NCI-H2227 (cell line): ENCODE results near the gene USP6NL.

ENCODE experiments used
- DNase-seq: peaks from one replicate; lab custom pipeline; 2025; ENCODE audit not compliant: unreplicated experiment; lab: John Stamatoyannopoulos, UW

The USP6NL gene

GRCh38 chr10:11617233-11617632, 5.8 kb upstream of the USP6NL start:
- no peak for DNase-seq

DNA sequence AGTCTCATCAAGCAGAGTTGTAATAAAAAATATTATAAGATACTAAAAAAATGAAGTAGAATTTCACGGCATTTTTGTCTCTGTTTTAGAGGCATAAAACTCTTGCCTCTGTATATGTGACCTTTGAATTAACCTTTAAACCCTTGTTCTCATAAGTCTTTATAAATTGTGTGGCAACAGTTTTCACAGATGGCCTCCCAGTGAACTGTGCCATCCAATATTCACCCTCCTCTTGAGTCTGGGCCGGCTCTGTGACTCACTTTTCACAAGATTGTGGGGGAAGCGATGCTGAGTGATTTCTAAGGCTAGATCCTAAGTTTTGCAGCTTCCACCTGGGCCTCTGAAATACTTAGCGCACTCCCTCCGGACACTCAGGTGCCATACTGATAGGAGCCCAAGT, 4.6 kb upstream of the USP6NL start:
- no peak for DNase-seq

DNA sequence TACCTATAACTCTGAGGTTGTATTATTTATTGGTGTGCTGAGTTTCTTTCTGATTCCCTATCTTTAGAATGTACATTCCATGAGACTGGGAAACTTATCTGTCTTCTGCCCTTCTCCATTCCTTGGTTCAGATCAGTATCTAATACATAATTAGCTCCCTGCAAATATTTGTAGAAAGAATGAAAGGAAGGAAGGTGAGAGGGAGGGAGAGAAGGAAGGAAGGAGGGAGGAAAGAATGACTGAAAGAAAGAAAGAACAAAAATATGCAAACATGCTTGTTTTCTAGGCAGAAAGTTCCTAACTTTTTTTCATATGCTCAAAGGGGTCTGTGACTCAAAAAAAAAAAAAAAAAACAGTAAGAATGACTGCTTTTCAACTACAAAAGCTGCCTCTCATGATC, 3.9 kb upstream of the USP6NL start:
- no peak for DNase-seq

DNA sequence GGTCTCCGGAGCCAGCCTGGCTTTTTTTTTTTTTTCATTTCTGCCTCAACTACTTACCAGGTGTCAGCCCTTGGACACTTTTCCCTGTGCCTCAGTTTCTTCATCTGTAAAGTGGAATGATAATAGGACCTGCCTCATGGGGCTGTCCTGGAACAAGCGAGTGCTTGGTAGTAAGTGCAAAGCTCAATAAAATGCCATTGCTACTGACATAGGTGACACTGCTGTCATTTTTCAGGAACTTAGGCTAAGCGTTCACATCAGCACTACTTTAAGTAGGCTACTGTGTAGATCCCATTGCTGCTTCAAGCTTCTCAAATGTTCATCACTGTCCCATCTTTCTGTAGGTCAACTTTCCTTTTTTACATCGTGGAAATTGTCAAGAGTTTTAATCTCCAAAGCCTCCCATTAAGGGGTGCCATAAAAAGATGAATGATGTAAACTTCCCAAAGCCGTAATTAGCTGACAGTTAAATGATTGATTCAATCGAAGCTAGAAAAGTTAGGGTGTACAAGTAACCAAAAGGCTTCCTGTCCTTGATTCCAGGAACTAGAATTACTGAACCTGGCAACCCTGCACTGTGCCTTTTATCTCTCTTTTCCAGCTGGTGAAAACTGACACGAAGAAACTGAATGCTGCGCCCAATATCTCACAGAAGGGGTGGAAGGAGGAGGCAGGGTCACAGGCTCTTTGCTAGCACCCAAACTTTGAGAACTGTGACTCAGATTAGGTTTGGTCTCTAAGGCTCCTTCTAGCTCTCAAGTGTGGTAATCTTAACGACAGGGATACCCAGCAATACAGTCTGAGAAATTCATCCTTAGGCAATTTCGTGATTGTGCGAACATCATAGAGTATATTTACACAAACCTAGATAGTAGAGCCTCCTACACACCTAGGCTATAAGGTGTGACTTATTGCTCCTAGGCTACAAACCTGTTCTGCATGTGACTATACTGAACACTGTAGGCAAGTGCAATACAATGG, 861 bp upstream of the USP6NL start:
- no peak for DNase-seq

DNA sequence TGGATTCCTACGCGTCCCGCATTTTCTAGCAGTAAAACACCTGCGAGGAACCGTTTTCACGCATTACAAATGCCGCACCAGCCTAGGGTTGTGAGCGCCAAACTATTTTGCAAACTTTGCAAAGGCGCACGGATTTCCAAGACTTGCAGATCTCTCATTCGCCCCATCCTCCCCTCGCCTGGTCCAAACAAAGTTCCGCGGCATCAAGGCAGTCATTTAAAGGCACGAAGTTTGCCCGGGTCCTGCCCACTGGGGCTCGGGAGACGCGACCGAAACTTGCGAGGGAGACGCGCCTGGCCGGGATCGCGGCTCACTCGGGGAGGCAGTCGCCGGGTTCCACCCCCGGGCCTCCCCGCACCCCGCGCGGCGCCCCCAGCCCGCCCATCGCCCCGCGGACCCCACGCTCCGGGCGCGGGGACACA, 613 bp downstream of the USP6NL start:
- peak; percentile 33 for DNase-seq

GRCh38 chr10:11610166-11610825, 1.2 kb downstream of the USP6NL start:
- DNase-seq = no peak

GRCh38 chr10:11609492-11610093, 1.9 kb downstream of the USP6NL start:
- DNase-seq = no peak

DNA sequence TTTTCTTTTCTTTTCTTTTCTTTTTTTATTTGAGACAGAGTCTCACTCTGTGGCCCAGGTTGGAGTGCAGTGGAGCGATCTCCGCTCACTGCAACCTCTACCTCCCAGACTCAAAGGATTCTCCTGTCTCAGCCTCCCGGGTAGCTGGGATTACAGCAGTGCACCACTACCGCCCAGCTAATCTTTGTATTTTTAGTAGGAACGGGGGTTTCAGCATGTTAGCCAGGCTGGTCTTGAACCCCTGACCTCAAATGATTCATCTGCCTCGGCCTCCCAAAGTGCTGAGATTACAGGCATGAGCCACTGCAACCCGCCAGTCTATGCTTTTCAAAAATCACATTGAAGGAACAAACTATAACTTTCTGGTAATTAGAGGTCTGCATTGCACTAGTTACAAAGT, 2.4 kb downstream of the USP6NL start:
- DNase-seq = no peak

DNA sequence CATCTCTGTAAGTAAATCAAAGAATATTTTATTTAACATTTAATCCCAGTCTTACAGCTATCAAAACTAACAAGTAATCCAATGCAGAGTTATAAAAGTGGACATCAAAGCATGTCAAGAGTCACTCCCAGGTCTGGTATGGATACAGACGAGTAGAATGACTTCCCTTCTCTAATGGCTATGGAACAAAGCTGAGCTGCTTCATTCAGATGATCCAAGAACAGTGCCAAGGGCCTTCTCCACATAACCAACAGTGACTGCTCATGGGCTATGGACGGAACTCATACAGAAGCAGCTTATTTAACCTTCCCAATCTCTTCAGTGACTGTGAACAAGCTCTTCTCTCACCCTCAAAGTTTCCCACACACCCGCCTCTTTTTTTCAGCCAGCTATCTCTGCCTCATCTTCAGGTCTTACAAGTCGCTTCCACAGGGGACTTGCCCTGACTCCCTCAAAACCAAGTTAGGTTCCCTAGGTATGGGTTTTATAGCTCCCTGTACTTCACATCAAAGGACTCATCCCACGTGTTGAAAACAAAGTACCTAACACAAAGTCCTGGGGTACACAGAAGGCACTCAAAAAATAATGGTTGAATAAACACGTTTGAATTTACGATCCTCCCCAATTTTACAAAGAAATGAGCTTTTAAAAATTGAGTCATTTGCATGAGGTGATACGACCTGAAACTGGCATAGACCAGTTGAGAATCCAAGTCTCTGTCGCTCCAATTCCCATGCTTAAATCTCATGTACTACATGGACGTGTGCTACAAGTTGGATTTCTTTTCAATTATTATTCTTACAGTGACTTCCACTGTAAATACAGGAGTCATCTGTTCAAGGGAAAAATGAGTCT, 3.1 kb downstream of the USP6NL start:
- DNase-seq = no peak

- no peak for DNase-seq
Measured at GRCh38 chr10:11605807-11606408, 5.5 kb downstream of the USP6NL start.

DNA sequence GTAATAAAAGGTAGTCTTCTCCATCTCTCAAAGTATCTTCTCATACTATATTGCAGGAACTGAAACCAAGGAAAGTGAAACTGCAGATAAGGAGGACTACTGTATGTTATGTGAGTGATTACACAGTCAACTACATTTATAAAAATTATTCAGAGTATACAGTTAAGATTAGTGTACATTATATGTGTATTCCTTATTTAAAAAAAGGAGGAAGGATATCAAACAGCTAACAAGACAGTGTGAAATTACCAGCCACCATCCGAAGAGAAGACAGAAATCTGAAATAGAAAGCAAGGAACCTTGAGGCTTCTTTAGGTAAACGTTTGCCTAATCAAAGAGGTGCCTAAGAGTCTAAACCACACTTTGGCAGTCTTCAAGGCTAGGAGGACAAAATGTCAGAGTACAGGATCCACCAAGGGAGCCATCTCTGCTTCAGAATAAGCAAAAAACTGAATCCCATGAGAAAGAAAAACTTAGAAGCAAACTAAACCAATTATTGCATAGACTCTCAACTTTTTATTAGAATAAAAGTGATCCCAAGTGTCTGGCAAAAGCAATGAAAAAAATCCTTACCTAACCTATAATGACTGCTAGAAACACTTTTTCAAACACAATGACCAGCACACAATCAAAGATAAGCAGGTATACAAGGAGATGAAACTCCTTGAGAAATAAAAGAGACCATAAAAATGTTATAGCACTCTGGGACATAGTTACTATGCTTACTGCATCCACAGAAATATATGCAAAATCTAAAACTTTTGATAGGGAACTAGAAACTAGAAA, 6.4 kb downstream of the USP6NL start:
- no peak for DNase-seq

DNA sequence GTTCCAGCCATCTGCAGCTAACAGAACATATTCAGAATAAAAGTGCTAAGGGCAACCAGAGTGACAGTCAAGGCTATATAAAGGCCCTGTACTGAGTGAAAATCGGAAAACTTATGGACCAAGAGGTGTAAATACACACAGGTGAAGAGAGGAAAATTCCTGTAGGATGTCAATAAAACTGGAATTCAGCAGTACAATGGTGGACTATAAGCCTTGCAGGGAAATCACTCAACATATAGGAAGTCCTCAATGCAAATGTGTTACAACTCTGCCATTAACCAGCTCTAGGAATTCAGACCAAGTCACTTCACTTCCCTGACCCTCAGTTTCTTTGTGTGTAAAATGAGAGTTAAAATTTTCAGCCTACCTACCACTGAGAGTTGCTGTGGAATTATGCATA, 7.7 kb downstream of the USP6NL start:
- no peak for DNase-seq

DNA sequence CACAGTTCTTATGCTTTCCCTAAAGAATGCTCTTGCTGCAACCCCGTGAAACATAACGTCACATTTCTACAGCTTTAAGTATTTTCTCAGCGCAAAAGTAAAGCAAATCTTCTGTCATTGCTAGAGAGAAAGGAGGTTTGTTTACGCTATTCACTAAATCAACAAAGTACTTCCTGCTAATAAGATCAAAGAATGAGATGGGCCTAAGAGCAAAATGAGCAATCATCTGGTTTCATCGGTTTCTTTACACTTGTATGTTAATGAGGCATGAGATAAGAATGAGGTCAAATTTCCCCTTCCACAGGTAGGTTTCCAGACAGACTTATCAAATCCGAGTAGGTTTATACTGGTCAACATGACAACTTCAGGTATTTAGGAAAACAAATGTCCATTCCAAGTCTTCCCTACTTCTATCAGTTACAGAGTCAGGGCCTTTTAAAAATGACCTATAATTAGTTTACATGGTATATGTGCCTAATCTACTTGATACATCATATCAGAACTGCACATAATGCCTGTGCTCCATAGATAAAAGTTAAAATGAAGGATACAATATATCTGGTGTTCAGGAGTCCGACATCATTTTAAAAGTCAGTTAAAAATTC, 8.4 kb downstream of the USP6NL start:
- no peak for DNase-seq

GRCh38 chr10:11602358-11602757, 9.1 kb downstream of the USP6NL start:
- DNase-seq = no peak

DNA sequence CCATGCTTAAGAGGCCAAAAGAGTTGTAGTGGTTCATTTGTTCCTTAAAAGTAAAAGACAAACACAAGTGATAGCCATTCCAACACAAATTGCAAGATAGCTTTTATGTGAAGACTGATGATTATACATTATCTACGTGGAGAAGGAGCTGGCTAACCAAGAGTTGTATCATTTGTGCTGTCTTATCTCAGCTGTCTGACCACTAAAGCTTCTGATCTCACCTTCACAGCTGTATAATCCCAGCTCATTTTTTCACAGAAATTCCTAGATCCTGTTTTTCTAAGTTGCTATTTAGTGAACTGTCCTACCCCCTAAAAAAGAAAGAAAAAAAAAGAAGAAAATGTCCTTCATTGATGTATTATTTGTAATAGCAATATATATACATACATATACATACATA, 9.8 kb downstream of the USP6NL start:
- DNase-seq = no peak

- no peak for DNase-seq
Measured at GRCh38 chr10:11600280-11600679, 11.2 kb downstream of the USP6NL start.

GRCh38 chr10:11598712-11599397, 12.6 kb downstream of the USP6NL start:
- DNase-seq = peak; percentile 10

DNA sequence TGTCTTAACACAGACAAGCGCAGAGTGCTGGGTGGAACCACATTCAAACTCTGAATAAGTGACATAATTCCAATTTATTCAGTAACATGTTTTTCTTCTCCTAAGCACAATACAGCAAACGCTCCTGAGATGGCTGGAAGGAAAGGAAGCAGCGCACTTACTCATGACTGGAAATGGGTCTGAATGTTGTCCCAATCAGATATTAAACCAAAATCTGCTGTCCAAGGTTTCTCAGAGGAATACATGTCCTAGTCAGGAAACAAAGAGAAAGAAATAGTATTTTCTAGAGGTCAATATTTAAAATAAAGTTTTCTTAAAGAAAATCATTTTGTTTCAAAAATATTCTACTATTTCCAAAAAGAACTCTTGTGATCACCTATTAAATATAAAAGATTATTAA, 14.0 kb downstream of the USP6NL start:
- DNase-seq = no peak

DNA sequence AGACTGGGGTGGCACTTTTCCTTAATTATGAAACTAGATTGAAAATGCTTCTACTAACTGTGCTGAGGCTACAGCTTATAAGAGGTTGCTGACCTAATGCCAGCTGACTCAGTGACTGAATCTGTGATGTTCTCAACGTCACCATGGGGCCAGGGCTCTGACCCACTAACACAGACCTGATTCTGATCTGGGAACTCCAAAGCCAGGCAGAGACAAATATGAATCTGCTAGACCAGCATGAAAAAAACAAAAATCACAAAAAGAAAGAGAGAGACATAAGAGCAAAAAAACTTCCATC, 16.1 kb downstream of the USP6NL start:
- no peak for DNase-seq
